GM19467 (cell line): Measurements from ENCODE around the gene TRIO.

Experiments
- ATAC-seq: cut with Tn5 transposase; IDR thresholded peaks from one replicate; pipeline ENCODE4 v1.9.1; 2021; ENCODE audit warnings: mild to moderate bottlenecking, moderate library complexity; ENCODE audit not compliant: unreplicated experiment

The TRIO gene

DNA sequence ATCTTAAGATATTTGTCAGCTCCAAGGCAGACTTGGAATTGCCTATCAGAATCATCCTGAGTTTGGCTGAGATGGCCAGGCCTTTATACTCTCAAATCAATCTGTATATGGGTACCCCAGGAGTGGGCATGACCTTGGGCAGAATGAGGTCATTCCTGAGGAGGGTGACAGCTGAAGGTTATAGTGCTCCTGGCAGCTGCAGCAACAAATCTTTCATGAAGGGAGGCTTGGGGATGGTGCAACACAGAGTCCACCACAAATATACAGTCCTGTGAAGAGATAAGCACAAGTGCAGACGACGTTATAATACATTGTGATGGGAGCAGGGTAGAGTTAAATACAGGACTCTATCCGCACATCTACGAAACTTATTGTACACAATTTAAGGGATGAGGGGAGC lies 21.1 kb upstream of the TRIO start:
- no peak for ATAC-seq

GRCh38 chr5:14123551-14123950 lies 19.6 kb upstream of the TRIO start:
- no peak for ATAC-seq

DNA sequence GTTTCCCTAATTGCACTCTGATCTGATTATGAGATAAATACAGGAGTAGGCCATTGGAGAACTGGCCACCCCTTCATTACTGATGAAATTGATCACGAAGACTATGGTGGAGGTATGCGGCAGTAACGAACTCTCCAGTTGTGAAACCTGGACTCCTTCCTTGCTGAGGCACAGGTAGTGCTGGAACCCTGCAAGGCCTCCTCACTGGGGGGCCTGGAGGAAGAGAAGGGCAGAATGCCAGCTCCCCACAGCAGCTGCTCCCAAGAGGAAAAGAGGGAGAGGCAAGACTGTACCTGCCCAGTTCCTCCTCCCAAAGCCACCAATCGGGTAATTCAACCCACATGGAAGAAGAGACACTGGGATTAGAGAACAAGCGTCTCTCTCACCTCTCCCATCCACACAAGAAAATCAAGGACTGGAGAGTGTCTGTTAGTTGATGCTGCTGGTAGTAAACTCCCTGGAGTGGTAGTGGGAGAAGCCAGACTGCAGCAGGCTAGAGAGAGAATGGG lies 19.1 kb upstream of the TRIO start:
- ATAC-seq, result no peak

DNA sequence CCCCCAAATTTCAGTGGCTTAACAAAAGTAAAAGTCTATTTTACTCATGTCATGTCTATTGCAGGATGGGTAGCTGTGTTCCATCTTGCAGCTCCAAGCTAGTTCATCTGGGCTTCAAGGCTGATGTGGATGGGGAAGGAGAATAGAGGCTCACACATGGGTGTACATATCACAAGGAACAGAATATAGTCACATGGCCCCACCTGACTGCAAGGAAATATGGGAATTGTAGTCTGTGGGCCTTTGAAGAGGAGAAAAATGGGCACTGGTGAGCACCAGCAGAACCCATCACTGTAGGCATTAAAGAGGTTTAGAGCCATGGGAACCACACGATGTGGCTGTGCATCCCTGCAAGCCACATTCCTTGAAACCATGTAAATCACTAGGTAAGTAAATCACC lies 17.9 kb upstream of the TRIO start:
- no peak for ATAC-seq

DNA sequence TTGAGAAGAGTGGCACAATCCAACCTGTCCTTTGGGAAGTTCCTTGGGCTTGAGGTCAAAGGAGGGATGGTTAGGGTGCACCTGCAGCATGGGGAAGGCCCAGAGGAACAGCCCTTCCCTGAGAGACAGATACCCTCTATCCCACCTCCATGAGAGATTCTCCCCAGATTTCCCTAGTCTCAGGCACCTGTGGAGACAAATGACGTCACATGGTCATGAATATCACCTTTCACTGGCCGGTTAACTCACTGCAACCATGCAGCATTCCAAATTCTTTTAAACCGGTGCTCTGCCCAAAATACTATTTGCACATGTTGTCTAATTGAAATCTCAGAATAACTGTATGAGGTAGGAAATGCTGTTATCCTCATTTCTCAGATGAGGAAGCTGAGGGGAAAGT lies 15.6 kb upstream of the TRIO start:
- ATAC-seq, result no peak

GRCh38 chr5:14128079-14128478 lies 15.1 kb upstream of the TRIO start:
- ATAC-seq, result no peak

DNA sequence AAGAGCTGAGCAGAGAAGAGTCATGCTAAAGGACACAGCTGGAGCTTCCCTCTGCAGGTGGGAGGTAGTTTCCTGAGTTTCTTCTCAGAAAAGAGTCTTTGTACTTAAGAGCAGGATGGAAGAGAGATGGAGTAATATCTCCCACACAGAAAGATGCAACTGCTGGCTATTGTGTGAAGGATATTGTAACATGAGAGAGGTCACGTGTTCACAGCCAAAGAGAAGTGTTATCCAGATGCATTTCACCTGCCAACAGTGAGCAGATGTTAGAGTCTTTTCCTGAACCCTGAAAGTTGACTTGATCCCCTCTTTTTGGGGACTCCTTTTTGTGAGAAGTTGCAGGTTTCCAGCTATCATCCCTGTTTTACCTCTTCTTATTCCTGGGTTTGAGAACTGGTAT lies 14.0 kb upstream of the TRIO start:
- ATAC-seq, result no peak

DNA sequence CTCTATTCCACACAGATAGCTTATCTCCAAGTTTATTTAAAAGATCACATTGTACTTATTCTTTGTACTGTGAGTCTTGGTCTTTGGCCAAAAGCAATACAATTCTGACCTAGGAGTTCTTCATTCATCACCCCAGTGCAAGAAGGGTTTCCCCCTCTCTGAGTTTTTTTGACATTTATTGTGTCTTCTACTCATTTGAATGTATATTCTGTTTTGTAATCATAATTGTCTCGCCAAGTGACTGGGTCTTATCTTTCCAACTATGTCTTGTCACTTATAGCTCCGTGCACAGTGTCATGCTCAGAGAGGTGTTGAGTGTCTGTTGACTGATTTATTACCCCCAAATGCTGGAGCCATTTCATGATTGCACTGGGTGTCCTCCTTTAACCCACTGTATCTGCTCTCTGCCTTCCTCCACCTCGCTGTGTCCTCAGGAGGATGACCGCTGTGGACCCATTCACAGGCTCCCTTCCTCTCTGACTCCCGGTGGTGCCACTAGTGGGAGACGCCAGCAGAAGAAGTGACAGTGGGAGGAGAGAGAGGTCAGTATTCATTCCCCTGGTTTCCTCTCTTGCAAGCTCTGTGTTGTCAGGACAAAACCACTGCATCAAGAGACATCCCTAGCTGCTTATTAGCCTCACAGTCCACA lies 11.2 kb upstream of the TRIO start:
- ATAC-seq, result no peak

GRCh38 chr5:14133394-14133793 lies 9.7 kb upstream of the TRIO start:
- ATAC-seq, result no peak

DNA sequence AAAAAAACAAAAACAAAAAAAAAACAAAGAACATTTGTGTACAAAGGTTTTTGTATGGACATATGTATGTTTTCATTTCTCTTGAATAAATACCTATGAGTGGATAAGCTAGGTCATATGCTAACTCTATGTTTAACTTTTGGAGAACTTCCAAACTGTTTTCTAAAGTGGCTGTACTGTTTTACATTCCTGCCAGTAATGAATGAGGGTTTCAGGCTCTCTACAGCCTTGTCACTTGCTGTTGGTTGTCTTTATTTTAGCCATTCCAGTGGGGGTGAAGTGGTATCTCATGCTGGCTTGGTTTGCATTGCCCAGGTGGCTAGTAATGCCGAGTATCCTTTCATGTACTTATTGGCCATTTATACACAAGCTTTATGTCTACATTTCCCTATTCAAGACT lies 9.1 kb upstream of the TRIO start:
- ATAC-seq, result no peak

- no peak for ATAC-seq
Measured at GRCh38 chr5:14134771-14135170, 8.4 kb upstream of the TRIO start.

- no peak for ATAC-seq
Measured at GRCh38 chr5:14135621-14136020, 7.5 kb upstream of the TRIO start.

DNA sequence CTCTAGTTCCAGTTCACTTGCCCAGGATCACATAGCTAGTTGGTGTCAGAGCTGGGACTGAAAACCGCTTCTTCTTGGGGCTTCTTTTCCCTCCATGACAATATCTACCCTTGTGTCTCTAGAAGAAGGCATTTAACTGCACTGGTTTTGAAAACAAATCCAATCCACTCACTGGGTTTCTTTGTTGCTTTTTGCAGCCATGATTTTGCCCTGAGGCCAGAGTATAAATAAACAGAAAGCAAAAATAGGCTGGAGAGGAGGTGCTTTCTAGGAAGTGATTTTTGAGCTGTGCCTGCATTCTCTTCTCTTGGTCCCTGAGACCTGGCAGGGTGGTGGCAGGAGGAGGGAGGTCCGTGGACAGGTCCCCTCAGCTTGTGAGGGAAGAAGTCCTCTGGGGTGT lies 6.9 kb upstream of the TRIO start:
- ATAC-seq, result no peak

DNA sequence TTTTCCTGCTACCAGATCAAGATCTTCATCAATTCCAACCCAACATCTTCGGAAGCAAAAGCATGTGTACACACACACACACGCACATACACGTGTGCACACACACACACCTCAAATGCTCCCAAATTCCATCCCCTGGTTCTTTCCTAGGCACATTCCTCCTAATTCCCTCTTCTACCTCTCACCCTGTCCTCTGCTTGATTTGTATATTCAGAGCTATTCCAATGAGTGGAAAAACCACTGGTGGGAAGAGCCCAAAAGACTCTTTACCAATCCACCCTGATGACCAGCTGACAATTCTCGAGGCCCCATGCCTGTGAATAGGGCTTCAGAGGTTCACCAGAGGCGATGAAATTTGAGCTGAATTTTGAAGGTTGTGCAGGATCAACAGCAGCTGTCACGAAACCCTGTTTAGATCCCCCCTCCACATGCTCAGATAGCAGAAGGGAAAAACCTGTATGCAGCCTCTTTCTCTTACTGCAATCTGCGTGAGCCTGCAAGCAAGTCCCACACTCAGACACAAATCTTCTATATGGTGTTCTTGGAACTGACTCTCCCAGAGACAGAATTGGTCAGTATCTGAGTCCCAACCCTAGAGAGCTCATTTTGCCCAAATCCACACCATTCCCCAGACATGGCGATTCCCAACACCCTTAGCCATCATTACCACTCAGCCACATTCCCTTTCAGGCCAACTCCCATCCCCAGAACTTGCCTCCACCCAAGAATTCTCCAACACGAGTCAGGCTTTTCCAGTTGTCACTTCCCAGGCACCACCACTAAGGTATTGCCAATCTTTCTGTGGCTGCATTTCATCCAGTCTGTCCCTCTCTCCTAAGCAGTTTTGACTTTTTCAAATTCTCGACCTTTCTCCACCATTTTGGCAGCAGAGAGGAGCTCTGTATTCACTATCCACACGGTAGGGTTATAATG lies 4.3 kb upstream of the TRIO start:
- ATAC-seq, result no peak

- no peak for ATAC-seq
Measured at GRCh38 chr5:14141764-14142163, 1.4 kb upstream of the TRIO start.

DNA sequence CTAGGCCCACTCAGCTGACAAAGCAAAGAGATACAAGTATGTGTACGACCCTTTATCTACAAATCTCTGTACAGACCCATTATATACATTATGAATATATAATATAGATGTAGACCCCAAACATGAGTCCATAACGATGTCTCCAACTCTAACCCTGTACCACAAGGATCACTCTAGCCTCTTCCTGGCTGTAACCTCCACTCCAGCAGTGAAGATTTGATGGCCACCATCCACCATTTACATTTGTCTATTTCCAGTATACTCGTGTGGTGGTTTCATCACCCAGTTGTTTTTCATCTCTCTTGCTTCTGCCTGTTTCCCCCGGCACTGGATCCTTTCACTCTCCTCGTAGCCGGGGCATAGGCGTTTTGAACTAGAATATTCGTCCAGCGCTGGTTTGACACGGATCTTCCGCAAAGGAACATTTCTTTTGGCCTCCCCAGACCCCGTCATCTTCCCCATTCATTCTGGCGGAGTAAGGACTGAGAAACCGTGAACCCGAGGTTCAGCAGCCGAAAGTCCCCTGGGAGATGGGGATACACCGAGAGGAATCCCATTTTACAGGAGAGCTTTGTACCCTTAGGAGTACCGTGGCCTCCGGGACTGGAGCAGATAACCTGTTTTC lies 828 bp upstream of the TRIO start:
- no peak for ATAC-seq

DNA sequence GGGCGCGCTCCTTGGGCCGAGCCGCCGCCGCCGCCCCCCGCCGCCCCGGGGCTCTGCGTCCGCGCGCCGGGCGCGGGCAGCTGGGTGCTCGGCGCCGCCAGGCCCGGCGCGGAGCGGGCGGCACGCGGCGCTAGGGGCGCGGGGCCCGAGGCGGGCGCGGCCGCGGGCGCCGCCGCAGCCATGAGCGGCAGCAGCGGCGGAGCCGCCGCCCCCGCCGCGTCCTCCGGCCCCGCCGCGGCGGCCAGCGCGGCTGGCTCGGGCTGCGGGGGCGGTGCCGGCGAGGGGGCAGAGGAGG lies 351 bp downstream of the TRIO start:
- ATAC-seq, result peak; percentile 8

- ATAC-seq, result peak; percentile 6
Measured at GRCh38 chr5:14143841-14144585, 871 bp downstream of the TRIO start.

DNA sequence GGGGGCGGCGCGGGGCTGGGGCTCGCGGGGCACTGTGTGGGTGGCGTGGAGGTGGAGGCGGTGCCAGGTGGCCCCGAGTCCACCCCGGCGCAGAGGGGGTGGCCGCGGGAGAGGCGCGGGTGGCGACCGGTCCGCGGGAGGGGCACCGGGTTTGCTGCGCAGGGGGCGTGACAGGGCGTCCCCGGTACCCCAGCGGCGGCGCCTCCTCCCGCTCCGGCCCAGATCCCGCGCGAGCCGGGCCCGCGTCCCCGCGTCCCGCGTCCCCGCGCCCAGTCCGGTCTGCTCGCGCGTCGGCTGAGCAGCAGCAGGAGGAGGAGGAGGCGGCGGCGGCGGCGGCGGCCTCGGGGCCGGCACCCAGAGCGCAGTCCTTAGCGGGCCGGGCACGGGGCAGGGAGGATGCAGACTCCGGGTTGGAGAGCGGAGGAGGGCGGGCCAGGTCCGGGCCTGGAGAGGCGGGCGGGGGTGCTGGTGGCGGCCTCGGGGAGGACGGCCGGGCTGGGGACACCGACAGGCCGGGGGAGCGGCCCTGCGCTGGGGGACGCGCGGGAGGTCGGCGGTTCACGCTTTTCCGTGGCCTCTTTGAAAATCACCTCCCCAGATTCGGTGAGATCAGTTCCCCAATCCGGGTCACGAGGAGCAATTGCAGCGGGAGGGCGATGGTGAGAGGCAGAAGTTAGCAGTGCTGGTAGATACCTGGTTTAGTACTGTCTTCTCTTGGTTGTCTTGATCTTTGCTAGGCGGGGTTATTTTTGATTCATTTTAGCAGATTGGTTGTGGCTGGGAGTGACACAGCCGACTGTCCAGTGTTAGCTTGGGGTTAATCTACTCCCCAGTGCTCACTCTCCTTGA lies 1.7 kb downstream of the TRIO start:
- peak; percentile 51 for ATAC-seq
